ENCODE data around the gene MYH7.
"Not testable (repeated sequence)": the region's sequence is repeated elsewhere in the genome, so short reads cannot be mapped to it uniquely, and the experiment has no call there.

Gene MYH7

GRCh38 chr14:23406725-23407355, 28.6 kb downstream of the MYH7 start:
- no peak for DNase-seq

GRCh38 chr14:23406244-23406643, 29.2 kb downstream of the MYH7 start:
- DNase-seq, result no peak

GRCh38 chr14:23405516-23406025, 29.9 kb downstream of the MYH7 start:
- DNase-seq, result no peak

- DNase-seq, result no peak
Observed at GRCh38 chr14:23405096-23405495, 30.4 kb downstream of the MYH7 start.

GRCh38 chr14:23404331-23404900, 31.0 kb downstream of the MYH7 start:
- no peak for DNase-seq

- no peak for DNase-seq
Observed at GRCh38 chr14:23403908-23404307, 31.6 kb downstream of the MYH7 start.

GRCh38 chr14:23403139-23403438, 32.4 kb downstream of the MYH7 start:
- DNase-seq, result no peak

- no peak for DNase-seq
Observed at GRCh38 chr14:23402296-23403138, 32.9 kb downstream of the MYH7 start.

GRCh38 chr14:23401291-23401690, 34.2 kb downstream of the MYH7 start:
- no peak for DNase-seq

- DNase-seq, result not testable (repeated sequence)
Observed at GRCh38 chr14:23400496-23401149, 34.8 kb downstream of the MYH7 start.

GRCh38 chr14:23399591-23399990, 35.9 kb downstream of the MYH7 start:
- no peak for DNase-seq

GRCh38 chr14:23399136-23399535, 36.3 kb downstream of the MYH7 start:
- DNase-seq, result no peak

GRCh38 chr14:23398348-23398747, 37.1 kb downstream of the MYH7 start:
- DNase-seq, result no peak

GRCh38 chr14:23396781-23397407, 38.6 kb downstream of the MYH7 start:
- DNase-seq, result no peak

- DNase-seq, result no peak
Observed at GRCh38 chr14:23396126-23396525, 39.3 kb downstream of the MYH7 start.

- DNase-seq, result no peak
Observed at GRCh38 chr14:23392613-23393012, 42.8 kb downstream of the MYH7 start.

GRCh38 chr14:23389871-23390270, 45.6 kb downstream of the MYH7 start:
- DNase-seq, result not testable (repeated sequence)

GRCh38 chr14:23389396-23389795, 46.1 kb downstream of the MYH7 start:
- no peak for DNase-seq

GRCh38 chr14:23388996-23389395, 46.5 kb downstream of the MYH7 start:
- no peak for DNase-seq

GRCh38 chr14:23387916-23388882, 47.3 kb downstream of the MYH7 start:
- DNase-seq, result no peak

- no peak for DNase-seq
Observed at GRCh38 chr14:23386999-23387398, 48.5 kb downstream of the MYH7 start.

- DNase-seq, result not testable (repeated sequence)
Observed at GRCh38 chr14:23386266-23386657, 49.2 kb downstream of the MYH7 start.

Data from activated naive CD4-positive, alpha-beta T cell treated with anti-CD3 and anti-CD28 coated beads, Interleukin-2, amount 50 U/mL, for 16 hours (primary cell).